GM23338 (cell line): ENCODE data around the gene IL1F10.

Experiments used
- EZH2 ChIP-seq: fragments of 200-600 bp; sonication (generic); IDR thresholded peaks from one replicate; pipeline ENCODE4 v1.8.0; 2017; ENCODE audit warnings: antibody characterized with exemption, mild to moderate bottlenecking, low read depth; ENCODE audit not compliant: unreplicated experiment
- NANOG ChIP-seq: IDR thresholded peaks from 2 replicates; pipeline ENCODE4 v1.6.1; 2016; ENCODE audit warnings: antibody characterized with exemption, borderline replicate concordance
- TF ChIP-seq, protein P1 (sequence below), 2 experiments: fragments of 200-600 bp in 1 of 2; sonication (generic) in 1 of 2; conservative IDR thresholded peaks; 2 replicates each; pipeline versions ENCODE4 v1.5.1 to v1.6.1; 2016 to 2017; ENCODE audit warnings: antibody characterized with exemption in 2 of 2, low read depth in 2 of 2, mild to moderate bottlenecking in 2 of 2, moderate library complexity in 1 of 2

DNA sequence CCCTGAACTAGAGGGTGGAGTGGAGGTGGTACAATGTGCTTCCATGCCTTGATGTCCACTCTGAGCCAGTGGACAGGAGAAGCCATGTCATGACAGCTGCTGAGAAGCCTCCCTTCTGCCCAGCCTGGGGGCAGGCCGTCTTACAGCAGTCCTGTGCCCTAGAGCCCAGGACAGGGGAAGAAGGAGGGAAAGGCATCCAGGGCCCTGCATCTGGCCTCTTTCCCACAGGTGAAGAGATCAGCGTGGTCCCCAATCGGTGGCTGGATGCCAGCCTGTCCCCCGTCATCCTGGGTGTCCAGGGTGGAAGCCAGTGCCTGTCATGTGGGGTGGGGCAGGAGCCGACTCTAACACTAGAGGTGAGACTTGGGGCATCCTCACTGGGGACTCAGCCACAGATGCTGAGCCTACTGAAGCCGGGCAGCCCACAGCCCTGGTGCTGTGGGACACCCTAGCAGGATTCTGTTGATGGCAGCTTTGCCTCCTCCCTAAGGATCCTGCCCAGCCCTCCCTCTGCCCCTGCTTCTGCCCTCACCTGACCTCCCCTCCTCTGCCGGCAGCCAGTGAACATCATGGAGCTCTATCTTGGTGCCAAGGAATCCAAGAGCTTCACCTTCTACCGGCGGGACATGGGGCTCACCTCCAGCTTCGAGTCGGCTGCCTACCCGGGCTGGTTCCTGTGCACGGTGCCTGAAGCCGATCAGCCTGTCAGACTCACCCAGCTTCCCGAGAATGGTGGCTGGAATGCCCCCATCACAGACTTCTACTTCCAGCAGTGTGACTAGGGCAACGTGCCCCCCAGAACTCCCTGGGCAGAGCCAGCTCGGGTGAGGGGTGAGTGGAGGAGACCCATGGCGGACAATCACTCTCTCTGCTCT lies 5.6 kb upstream of the IL1F10 start:
- TF ChIP-seq, protein P1, sequence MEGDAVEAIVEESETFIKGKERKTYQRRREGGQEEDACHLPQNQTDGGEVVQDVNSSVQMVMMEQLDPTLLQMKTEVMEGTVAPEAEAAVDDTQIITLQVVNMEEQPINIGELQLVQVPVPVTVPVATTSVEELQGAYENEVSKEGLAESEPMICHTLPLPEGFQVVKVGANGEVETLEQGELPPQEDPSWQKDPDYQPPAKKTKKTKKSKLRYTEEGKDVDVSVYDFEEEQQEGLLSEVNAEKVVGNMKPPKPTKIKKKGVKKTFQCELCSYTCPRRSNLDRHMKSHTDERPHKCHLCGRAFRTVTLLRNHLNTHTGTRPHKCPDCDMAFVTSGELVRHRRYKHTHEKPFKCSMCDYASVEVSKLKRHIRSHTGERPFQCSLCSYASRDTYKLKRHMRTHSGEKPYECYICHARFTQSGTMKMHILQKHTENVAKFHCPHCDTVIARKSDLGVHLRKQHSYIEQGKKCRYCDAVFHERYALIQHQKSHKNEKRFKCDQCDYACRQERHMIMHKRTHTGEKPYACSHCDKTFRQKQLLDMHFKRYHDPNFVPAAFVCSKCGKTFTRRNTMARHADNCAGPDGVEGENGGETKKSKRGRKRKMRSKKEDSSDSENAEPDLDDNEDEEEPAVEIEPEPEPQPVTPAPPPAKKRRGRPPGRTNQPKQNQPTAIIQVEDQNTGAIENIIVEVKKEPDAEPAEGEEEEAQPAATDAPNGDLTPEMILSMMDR (conservative IDR thresholded peaks at IDR 0.05; ENCODE audit: low read depth in 2 of 2), result no peak
- TF ChIP-seq EZH2 (no peak), NANOG (no peak)
